SK-N-SH (cell line): ENCODE results near the gene TBCE. TPM values are rescaled to one million over a fixed set of nuclear protein-coding genes. Genes with fewer than 3 reads are reported as not detected.

ENCODE experiments used
- CTCF ChIA-PET: fragments of 300-600, 350-600 bp; formaldehyde crosslinking; extraction: SDS; loops from one replicate; lab custom pipeline; 2021; lab: Yijun Ruan, JAX
- POLR2A ChIA-PET: fragments of 350-600 bp; sonication (Branson Sonifier 250); formaldehyde crosslinking; extraction: SDS; loops from one replicate; lab custom pipeline; 2020; ENCODE audit warnings: antibody characterized with exemption, inconsistent platforms; lab: Yijun Ruan, JAX
- DNase-seq: peaks from one replicate; pipeline ENCODE4 v3.0.0; 2012
- H2AFZ ChIP-seq: fragments of 200-600 bp; sonication (generic); 2 replicates; pipeline ENCODE4 v1.8.1; 2016; ENCODE audit warnings: antibody characterized with exemption, mild to moderate bottlenecking, low read depth
- H3F3A ChIP-seq: fragments of 200-600 bp; sonication (generic); replicated peaks from 2 replicates; pipeline ENCODE3; 2016; ENCODE audit warnings: antibody characterized with exemption, mild to moderate bottlenecking; ENCODE audit not compliant: insufficient read depth
- H3K27ac ChIP-seq, 2 experiments: fragments of 200-500 bp in 1 of 2; fragments of 200-600 bp in 1 of 2; sonication (Bioruptor generic) in 1 of 2; sonication (generic), shearing (Covaris generic) in 1 of 2; 2 replicates each; pipeline versions ENCODE4 v1.5.1 to v1.6.1; 2014 to 2016; ENCODE audit warnings: low read depth in 2 of 2, inconsistent platforms in 1 of 2, low read length in 1 of 2, mild to moderate bottlenecking in 1 of 2, mixed read lengths in 1 of 2
- H3K27me3 ChIP-seq: fragments of 200-600 bp; sonication (generic), shearing (Covaris generic); 2 replicates; pipeline ENCODE4 v1.6.1; 2016; ENCODE audit warnings: mixed run types; ENCODE audit not compliant: insufficient read depth
- H3K36me3 ChIP-seq, 2 experiments: fragments of 200-500 bp in 1 of 2; fragments of 200-600 bp in 1 of 2; sonication (Bioruptor generic) in 1 of 2; sonication (generic) in 1 of 2; replicated peaks in 1 of 2; 2 replicates each; pipeline versions ENCODE3 to v1.5.1; 2014 to 2016; ENCODE audit warnings: low read length in 1 of 2, mild to moderate bottlenecking in 1 of 2; ENCODE audit not compliant: insufficient read depth in 2 of 2, control insufficient read depth in 1 of 2
- H3K4me1 ChIP-seq, 2 experiments: fragments of 200-500 bp in 1 of 2; fragments of 200-600 bp in 1 of 2; sonication (Bioruptor generic) in 1 of 2; sonication (generic), shearing (Covaris generic) in 1 of 2; 2 replicates each; pipeline versions ENCODE4 v1.5.1 to v1.6.1; 2014 to 2016; ENCODE audit warnings: low read depth in 1 of 2, low read length in 1 of 2, mixed run types in 1 of 2; ENCODE audit not compliant: insufficient read depth in 2 of 2, control insufficient read depth in 1 of 2
- H3K4me2 ChIP-seq: fragments of 200-600 bp; sonication (generic), shearing (Covaris generic); 2 replicates; pipeline ENCODE4 v1.6.1; 2017; ENCODE audit warnings: mixed run types
- H3K4me3 ChIP-seq, 2 experiments: fragments of 200-500 bp in 1 of 2; fragments of 200-600 bp in 1 of 2; sonication (Bioruptor generic) in 1 of 2; sonication (generic), shearing (Covaris generic) in 1 of 2; 2 replicates each; pipeline versions ENCODE4 v1.5.1 to v1.8.1; 2014 to 2016; ENCODE audit warnings: low read depth in 2 of 2, inconsistent platforms in 1 of 2, low read length in 1 of 2, mild to moderate bottlenecking in 1 of 2, mixed read lengths in 1 of 2, moderate library complexity in 1 of 2
- H3K79me2 ChIP-seq: fragments of 200-600 bp; sonication (generic); 2 replicates; pipeline ENCODE4 v1.8.1; 2017; ENCODE audit warnings: mild to moderate bottlenecking; ENCODE audit not compliant: insufficient read depth
- H3K9ac ChIP-seq: fragments of 200-600 bp; sonication (generic); 2 replicates; pipeline ENCODE4 v1.6.1; 2017; ENCODE audit warnings: mixed run types
- H3K9me2 ChIP-seq: fragments of 200-600 bp; sonication (generic); 2 replicates; pipeline ENCODE4 v1.6.1; 2017; ENCODE audit warnings: mixed run types
- H3K9me3 ChIP-seq: fragments of 200-600 bp; sonication (generic); 2 replicates; pipeline ENCODE4 v1.6.1; 2017; ENCODE audit warnings: mixed run types, mild to moderate bottlenecking, moderate library complexity
- H4K20me1 ChIP-seq: fragments of 200-600 bp; sonication (generic); 2 replicates; pipeline ENCODE4 v1.6.1; 2017; ENCODE audit warnings: mild to moderate bottlenecking, mixed run types; ENCODE audit not compliant: insufficient read depth
- CHD2 ChIP-seq: fragments of 150-350 bp; IDR thresholded peaks from 2 replicates; pipeline ENCODE4 v1.6.1; 2018; ENCODE audit warnings: low read length; ENCODE audit not compliant: partially characterized antibody
- CTCF ChIP-seq: fragments of 200-600 bp; sonication (generic); IDR thresholded peaks from 2 replicates; pipeline ENCODE4 v1.6.1; 2017; ENCODE audit warnings: antibody characterized with exemption, mild to moderate bottlenecking, moderate library complexity
- ELF1 ChIP-seq: IDR thresholded peaks from 2 replicates; pipeline ENCODE4 v1.4.0; 2012
- EZH2phosphoT487 ChIP-seq: fragments of 200-600 bp; sonication (generic); IDR thresholded peaks from 2 replicates; pipeline ENCODE4 v1.6.1; 2017; ENCODE audit warnings: low read depth, mixed run types, mild to moderate bottlenecking, antibody characterized with exemption, moderate library complexity, borderline replicate concordance
- FOSL2 ChIP-seq: IDR thresholded peaks from 2 replicates; pipeline ENCODE4 v1.4.0; 2012; ENCODE audit warnings: low read depth, mild to moderate bottlenecking, moderate library complexity, borderline replicate concordance
- GABPA ChIP-seq: IDR thresholded peaks from 2 replicates; pipeline ENCODE4 v1.4.0; 2012; ENCODE audit warnings: low read depth, mild to moderate bottlenecking
- IRF3 ChIP-seq: fragments of 150-350 bp; IDR thresholded peaks from 2 replicates; pipeline ENCODE4 v1.6.1; 2016; ENCODE audit warnings: mild to moderate bottlenecking, low read depth, low read length
- MEF2A ChIP-seq: IDR thresholded peaks from 2 replicates; pipeline ENCODE4 v1.4.0; 2012; ENCODE audit warnings: low read depth, borderline replicate concordance
- NRF1 ChIP-seq: IDR thresholded peaks from 2 replicates; pipeline ENCODE4 v1.6.1; 2012; ENCODE audit warnings: low read depth, mild to moderate bottlenecking, low read length
- POLR2AphosphoS5 ChIP-seq: IDR thresholded peaks from 2 replicates; pipeline ENCODE4 v1.6.1; 2012; ENCODE audit warnings: low read depth, low read length
- RAD21 ChIP-seq: IDR thresholded peaks from 2 replicates; pipeline ENCODE4 v1.6.1; 2012; ENCODE audit warnings: mild to moderate bottlenecking, low read length
- RFX5 ChIP-seq: IDR thresholded peaks from 2 replicates; pipeline ENCODE4 v1.6.1; 2012; ENCODE audit warnings: mild to moderate bottlenecking, improper control_type of control experiment, low read length
- TAF1 ChIP-seq: IDR thresholded peaks from 2 replicates; pipeline ENCODE4 v1.6.1; 2012; ENCODE audit warnings: low read depth, mild to moderate bottlenecking, low read length, moderate library complexity, borderline replicate concordance
- YY1 ChIP-seq: IDR thresholded peaks from 2 replicates; pipeline ENCODE4 v1.4.0; 2012; ENCODE audit warnings: low read depth, mild to moderate bottlenecking
- WGBS: methylation state at CpG from one replicate; pipeline ENCODE4 v1.1.6; 2017; ENCODE audit warnings: low lambda C conversion rate; 5-methylcytosine and 5-hydroxymethylcytosine counted together
- polyA plus RNA-seq, 3 experiments: library from polyadenylated mRNA; depleted of rRNA; stranded (reverse); fragments of >200 nt; gene quantifications; 2 replicates each; pipeline ENCODE4 v1.2.3, GENCODE V29; 2012
- TF ChIP-seq, protein P1 (sequence below): IDR thresholded peaks from 2 replicates; pipeline ENCODE4 v1.4.0; 2012; ENCODE audit warnings: low read depth, borderline replicate concordance

The TBCE gene
- polyA plus RNA-seq, 1 of the 3 experiments (the other 2 are of a cell fraction): 18.3 TPM

DNA sequence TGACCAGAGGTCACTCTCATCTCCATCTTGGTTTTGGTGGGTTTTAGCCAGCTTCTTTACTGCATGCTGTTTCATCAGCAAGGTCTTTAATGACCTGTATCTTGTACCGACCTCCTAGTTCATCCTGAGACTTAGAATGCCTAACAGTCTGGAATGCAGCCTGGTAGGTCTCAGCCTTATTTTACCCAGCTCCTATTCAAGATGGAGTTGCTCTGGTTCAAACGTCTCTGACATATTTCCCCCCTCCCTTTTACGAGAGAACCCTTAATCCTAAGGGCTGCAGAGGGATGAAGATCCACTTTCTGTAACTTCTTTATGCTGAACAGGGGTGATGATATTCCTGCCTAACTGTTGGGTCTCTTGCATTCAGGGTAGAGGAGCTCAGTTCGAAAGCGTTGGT is 43.2 kb downstream of the TBCE start:
- POLR2A ChIA-PET: no interaction called here
- 89% methylated on average over 5 of the region's 5 CpGs for WGBS

DNA sequence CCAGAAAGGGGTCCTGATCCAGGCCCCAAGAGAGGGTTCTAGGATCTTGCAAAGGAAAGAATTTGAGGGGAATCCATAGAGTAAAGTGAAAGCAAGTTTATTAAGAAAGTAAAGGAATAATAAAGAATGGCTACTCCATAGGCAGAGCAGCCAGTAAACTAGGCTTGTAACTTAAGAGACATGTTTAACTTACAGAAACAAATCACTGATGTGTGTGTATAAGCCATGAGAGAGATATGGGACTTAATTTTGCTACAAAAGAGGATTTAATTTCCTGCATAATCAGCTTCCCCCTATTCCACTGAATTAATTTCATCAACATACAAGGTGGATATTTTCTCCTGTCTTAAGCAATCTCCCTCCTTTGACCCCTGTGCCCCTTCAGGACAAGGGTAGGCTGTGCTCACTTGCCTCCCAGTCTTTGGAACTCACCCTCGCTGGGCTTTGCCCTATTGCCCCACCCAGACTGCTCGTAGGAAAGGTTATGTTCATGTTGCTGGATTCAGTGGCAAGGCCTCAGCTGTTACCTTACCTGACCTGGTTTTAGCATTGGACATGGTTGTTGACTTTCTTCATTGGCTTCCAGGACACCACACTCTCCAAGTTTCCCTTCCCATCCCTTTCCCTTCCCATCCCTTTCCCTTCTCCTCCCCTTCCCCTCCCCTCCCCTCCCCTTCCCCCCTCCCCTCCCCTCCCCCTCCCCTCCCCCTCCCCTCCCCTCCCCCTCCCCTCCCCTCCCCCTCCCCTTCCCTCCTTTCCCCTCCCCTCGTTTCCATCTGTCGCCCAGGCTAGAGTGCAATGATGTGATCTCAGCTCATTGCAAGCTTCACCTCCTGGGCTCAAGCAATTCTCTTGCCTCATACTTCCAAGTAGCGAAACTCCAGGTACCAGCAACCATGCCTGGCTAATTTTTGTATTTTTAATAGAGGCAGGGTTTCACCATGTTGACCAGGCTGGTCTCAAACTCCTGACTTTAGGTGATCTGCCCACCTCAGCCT is 44.6 kb downstream of the TBCE start:
- Histone ChIP-seq H3K79me2 (peaks cover 37% of the 10 kb centered on the region), H3K36me3 (peaks cover 6 to 7% of the 10 kb centered on the region in 2 experiments), H3K27ac (peak overlapping the region; percentile 0 to 30; a peak in 1 of 4 replicates), H3K4me3 (no peak overlapping the region), H4K20me1 (peaks cover 2% of the 10 kb centered on the region; the same call in 1 of the 2 replicates), H3K9me2 (no peaks in the 10 kb centered on the region), H3K4me2 (no peak overlapping the region), H3K27me3 (no peaks in the 10 kb centered on the region), H2AFZ (no peak overlapping the region), H3K4me1 (peaks cover 0 to 4% of the 10 kb centered on the region in 2 experiments; a peak in 2 of 4 replicates)
- WGBS: 74% methylated on average over 5 of the region's 5 CpGs
- DNase-seq: no peak
- CTCF ChIA-PET: interaction anchor here (1.1 to 1.2 kb wide), 2 partner anchors 14 to 169 kb away, joined by 3 read pairs; no protein-coding TSS in a partner anchor
- POLR2A ChIA-PET: no interaction called here
- no peak for TF ChIP-seq EZH2phosphoT487
- TF ChIP-seq, protein P1, sequence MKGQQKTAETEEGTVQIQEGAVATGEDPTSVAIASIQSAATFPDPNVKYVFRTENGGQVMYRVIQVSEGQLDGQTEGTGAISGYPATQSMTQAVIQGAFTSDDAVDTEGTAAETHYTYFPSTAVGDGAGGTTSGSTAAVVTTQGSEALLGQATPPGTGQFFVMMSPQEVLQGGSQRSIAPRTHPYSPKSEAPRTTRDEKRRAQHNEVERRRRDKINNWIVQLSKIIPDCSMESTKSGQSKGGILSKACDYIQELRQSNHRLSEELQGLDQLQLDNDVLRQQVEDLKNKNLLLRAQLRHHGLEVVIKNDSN: no peak
- TF ChIP-seq POLR2AphosphoS5: no peak
- TF ChIP-seq CTCF: no peak
- TF ChIP-seq RFX5: no peak
- TF ChIP-seq CHD2: no peak
- no peak for TF ChIP-seq ELF1
- TF ChIP-seq TAF1: no peak
- TF ChIP-seq MEF2A: no peak
- TF ChIP-seq, all 33 proteins: peak for 0
- Histone ChIP-seq H3K9ac (no peak overlapping the region), H3K9me3 (no peaks in the 10 kb centered on the region), H3F3A (peaks cover 29% of the 10 kb centered on the region)

More for the DNA sequence above, 43.2 kb downstream of the TBCE start:
- no peak for DNase-seq
- H3K4me3 ChIP-seq: no peak overlapping the region
- H3K27me3 ChIP-seq: no peaks in the 10 kb centered on the region
- no peak overlapping the region for H3K9ac ChIP-seq
- CTCF ChIA-PET: interaction anchor here (0.8 to 1.2 kb wide), 2 partner anchors 18 to 167 kb away, joined by 3 read pairs; no protein-coding TSS in a partner anchor
- H3K4me1 ChIP-seq: peaks cover 0 to 4% of the 10 kb centered on the region in 2 experiments; a peak in 2 of 4 replicates
- no peaks in the 10 kb centered on the region for H3K9me2 ChIP-seq
- TF ChIP-seq RAD21 (no peak), FOSL2 (no peak), IRF3 (no peak), YY1 (no peak), NRF1 (no peak), GABPA (no peak), ELF1 (no peak)
- TF ChIP-seq, all 33 proteins: peak for 0
- Histone ChIP-seq H3K4me2 (no peak overlapping the region), H3K36me3 (peaks cover under 1 to 7% of the 10 kb centered on the region in 2 experiments), H2AFZ (no peak overlapping the region), H4K20me1 (no peaks in the 10 kb centered on the region), H3K27ac (no peak overlapping the region), H3K9me3 (no peaks in the 10 kb centered on the region), H3F3A (peaks cover 25% of the 10 kb centered on the region), H3K79me2 (peaks cover 45% of the 10 kb centered on the region)
